GM18951 (cell line): ENCODE data around the gene BNC2.
"Not testable (repeated sequence)": the region's sequence is repeated elsewhere in the genome, so short reads cannot be mapped to it uniquely, and the experiment has no call there.

Experiments
- POLR2A ChIP-seq: IDR thresholded peaks from 4 replicates; pipeline ENCODE4 v1.6.1; 2011; ENCODE audit warnings: mild to moderate bottlenecking; ENCODE audit not compliant: insufficient read length, insufficient read depth; ENCODE audit errors: extremely low read depth
- in situ Hi-C: fragments of 300-500 bp; cut with MboI; formaldehyde crosslinking; loops from one replicate; pipeline ENCODE4 v1.12.0; 2022; ENCODE audit warnings: low sequenced_read_pairs, mixed read lengths, inconsistent platforms; ENCODE audit not compliant: unreplicated experiment

The BNC2 gene

GRCh38 chr9:16509997-16510396 is 360.5 kb downstream of the BNC2 start:
- no peak for TF ChIP-seq POLR2A
- in situ Hi-C loops, result no loop called here

DNA sequence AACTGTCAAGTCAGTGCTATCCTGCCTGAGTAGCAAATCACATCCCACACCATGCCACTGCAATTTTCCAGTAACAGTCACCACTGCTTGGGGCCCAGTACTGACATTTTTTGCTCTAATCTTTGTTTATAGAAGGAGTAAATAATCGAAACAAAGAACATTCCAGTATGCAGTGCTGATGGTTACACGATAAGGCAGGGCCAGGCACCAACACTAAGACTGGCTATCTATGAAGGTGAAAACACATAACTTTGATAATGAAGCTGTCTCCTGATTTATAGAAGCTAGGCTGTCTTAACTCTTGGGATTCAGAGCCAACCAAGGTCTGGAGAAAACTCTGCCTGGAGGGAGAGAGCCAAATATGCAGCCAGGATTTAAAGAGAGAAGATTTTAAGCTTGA is 365.3 kb downstream of the BNC2 start:
- in situ Hi-C loops, result no loop called here
- no peak for TF ChIP-seq POLR2A

DNA sequence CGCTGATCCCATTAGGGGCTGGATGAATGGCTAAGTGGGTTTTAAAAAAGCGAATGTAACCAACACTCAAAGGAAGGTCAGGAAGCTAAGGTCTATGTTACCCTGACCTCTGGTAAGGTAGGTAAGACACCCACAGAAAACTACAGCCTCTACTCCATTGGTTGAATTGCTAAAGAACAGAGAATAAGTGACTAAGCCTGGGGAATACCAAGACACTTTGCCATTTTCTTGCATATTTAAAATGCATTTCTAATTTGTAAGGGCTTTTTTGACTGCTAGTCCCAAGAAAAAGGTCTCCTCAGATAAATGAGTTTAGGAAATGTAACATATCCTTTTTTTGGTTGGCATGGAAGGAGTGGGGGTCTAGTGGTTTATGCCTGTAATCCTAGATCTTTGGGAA is 368.7 kb downstream of the BNC2 start:
- no peak for TF ChIP-seq POLR2A
- in situ Hi-C loops, result no loop called here

- in situ Hi-C loops, result no loop called here
- no peak for TF ChIP-seq POLR2A
Observed at GRCh38 chr9:16501141-16501540, 369.3 kb downstream of the BNC2 start.

GRCh38 chr9:16500386-16500785 is 370.1 kb downstream of the BNC2 start:
- in situ Hi-C loops, result no loop called here
- TF ChIP-seq POLR2A, result no peak

DNA sequence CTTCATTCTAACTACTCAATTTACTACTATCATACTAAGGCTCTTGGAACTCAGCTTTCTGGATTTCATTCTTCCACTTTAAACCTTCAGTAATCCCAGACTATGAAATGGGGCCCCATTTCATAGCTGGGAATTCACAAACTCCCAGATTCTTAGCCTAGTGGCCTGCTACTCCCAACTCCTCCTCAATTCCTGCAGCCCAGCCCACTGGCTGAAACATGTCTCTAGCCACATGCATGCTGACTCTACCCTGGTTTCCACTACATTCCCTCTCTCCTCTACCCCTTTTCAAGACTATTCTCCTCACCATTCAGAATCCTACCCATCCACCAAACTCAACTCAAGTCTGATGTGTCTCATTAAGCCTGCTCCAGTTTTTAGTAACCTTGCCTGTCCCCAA is 370.6 kb downstream of the BNC2 start:
- TF ChIP-seq POLR2A, result no peak
- in situ Hi-C loops, result no loop called here

- TF ChIP-seq POLR2A, result no peak
- in situ Hi-C loops, result no loop called here
Observed at GRCh38 chr9:16496908-16497307, 373.6 kb downstream of the BNC2 start.

DNA sequence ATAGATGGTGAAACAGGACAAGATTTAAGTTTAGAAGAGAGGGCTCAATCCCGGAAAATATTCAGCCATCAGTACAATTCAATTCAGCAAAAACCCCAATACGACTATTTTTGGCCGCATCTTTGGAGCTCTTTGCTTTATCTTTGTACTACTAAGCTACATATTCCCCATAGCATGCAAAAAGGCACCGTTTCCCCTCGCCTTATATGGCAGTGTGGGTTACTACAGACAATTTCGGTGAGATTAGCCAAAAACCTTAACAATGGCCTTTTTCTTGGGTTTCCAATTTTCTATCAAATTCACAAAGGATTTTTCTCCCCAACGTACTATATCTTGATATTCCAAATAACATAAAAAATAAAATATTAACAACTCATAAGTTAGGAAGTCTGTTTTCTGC is 382.6 kb downstream of the BNC2 start:
- TF ChIP-seq POLR2A, result no peak
- in situ Hi-C loops, result no loop called here

DNA sequence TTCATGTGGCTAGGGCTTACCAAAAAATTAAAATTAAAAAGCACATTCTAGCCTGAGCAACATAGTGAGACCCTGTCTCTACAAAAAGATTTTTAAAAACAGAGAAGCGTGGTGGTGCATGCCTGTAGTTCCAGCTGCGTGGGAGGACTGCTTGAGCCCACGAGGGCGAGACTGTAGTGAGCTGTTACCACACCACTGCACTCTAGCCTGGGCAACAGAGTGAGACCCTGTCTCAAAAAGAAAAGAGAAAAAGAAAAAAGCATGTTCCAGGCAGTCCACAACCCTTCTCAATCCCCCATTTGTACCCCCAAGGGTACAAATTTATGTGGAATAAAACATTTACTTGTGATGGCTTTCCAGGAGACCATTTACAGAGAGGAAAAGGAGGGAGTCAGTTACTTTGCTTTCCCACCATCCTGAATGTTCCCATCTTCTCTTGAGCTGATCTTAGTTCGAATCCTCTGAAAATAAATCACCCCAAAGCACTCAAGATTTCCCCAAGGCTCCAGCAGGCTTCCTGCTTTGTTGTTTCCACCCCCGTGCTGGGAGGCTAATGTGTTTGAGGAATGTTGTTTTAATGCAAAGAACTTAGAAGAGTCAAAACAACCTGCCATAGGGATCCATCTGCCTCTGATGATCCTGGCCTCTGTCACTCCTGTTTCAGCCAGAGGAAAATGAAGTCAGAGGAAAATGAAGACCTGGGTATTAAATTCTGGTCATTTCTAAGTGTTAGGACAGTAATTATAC is 384.7 kb downstream of the BNC2 start:
- in situ Hi-C loops, result no loop called here

DNA sequence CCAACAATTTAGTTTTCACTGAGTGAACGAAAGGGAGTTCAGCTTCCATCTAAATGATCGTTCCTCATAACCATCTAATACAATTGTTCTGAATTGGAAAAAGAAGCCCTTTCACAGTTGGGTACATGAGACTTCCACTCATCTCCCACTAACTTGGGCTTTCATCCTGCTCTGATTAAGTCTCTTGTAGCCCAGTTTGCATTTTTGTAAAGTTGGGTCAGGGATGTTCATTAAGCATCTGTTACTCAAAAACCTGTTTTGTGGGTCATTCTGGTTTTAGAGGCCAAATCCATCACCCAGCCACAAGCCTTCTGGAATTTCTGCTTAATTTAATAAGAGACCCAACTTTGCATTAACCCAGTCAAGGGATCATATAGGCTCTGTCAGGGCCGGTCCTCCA is 385.3 kb downstream of the BNC2 start:
- in situ Hi-C loops, result no loop called here
- no peak for TF ChIP-seq POLR2A

More for the DNA sequence above, 384.7 kb downstream of the BNC2 start:
- no peak for TF ChIP-seq POLR2A

DNA sequence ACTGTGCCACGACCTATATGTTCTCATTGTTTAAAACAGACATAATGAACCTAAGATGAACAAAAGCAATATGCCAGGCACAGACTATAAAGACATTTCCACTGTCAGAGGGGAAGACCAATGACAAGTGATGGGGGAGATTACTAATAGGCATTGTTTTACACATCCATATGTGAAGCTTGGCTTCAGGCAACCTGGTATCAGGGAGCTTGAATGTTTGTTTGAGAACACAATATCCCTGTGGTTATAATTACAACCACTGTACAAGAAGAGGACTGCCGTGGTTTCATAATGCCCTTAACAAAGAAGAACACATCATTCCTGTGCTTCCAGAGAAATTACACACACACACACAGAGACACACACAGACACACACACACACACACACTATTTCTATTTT is 385.7 kb downstream of the BNC2 start:
- no peak for TF ChIP-seq POLR2A
- in situ Hi-C loops, result no loop called here

- TF ChIP-seq POLR2A, result no peak
- in situ Hi-C loops, result no loop called here
Observed at GRCh38 chr9:16484180-16484579, 386.3 kb downstream of the BNC2 start.

- TF ChIP-seq POLR2A, result no peak
- in situ Hi-C loops, result no loop called here
Observed at GRCh38 chr9:16482764-16483163, 387.7 kb downstream of the BNC2 start.

DNA sequence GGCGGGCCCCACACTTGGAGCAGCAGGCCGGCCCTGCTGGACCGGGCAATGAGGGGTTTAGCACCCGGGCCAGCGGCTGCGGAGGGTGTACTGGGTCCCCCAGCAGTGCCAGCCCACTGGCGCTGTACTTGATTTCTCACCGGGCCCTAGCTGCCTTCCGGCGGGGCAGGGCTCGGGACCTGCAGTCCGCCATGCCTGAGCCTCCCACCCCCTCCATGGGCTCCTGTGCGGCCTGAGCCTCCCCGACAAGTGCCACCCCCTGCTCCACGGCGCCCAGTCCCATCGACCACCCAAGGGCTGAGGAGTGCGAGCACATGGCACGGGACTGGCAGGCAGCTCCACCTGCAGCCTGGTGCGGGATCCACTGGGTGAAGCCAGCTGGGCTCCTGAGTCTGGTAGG is 389.9 kb downstream of the BNC2 start:
- in situ Hi-C loops, result not testable (repeated sequence)

DNA sequence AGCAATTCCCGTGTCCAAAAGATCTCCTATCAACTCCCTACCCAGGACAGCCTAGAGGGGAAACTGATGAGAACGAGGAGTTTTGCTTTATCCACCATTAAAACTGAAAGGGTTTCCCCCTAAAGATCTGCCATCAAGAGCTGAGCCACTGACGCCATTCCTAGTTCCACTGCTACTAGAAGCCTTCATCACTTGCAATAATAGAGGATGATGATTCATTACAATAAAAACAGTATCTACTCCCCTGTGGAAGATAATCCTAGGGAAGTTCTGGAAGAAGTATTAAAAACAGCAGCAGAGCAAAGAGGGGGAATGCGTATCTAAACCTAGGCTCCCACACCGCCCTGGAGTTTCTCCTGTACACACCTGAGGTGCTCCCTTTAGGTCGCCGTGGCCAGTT is 394.5 kb downstream of the BNC2 start:
- TF ChIP-seq POLR2A, result no peak
- in situ Hi-C loops, result no loop called here
